HepG2 (cell line): ENCODE results near the gene F12. TPM values are rescaled to one million over a fixed set of nuclear protein-coding genes. Genes with fewer than 3 reads are reported as not detected.

Experiments used
- CBFB ChIP-seq: sonication (generic); formaldehyde crosslinking; IDR thresholded peaks from 2 replicates; pipeline ENCODE4 v1.4.0; 2020; ENCODE audit warnings: missing genetic modification reagents
- PPARG ChIP-seq: conservative IDR thresholded peaks from 2 replicates; pipeline ENCODE4 v1.6.1; 2016; ENCODE audit warnings: missing biosample characterization, missing genetic modification reagents
- ZFY ChIP-seq: sonication (generic); formaldehyde crosslinking; IDR thresholded peaks from 2 replicates; pipeline ENCODE4 v1.4.0; 2020; ENCODE audit warnings: missing genetic modification reagents
- ZNF234 ChIP-seq: sonication (generic); formaldehyde crosslinking; conservative IDR thresholded peaks from 2 replicates; pipeline ENCODE4 v1.5.1; 2020; ENCODE audit warnings: mild to moderate bottlenecking, missing genetic modification reagents
- polyA plus RNA-seq, 8 experiments: library from polyadenylated mRNA; depleted of rRNA in 3 of 8; stranded (reverse) in 7 of 8; unstranded in 1 of 8; fragments of >200 nt; fragmentation: Illumina TruSeq in 4 of 8; extraction: Trizol in 4 of 8; gene quantifications; 2 replicates each; pipeline versions ENCODE4 v1.2.1 to v1.2.3, GENCODE V29; 2011 to 2016; ENCODE audit warnings: low read depth in 4 of 8, missing spikeins in 1 of 8, mixed read lengths in 1 of 8; ENCODE audit not compliant: insufficient read depth in 1 of 8
- total RNA-seq, 5 experiments: library from RNA; depleted of rRNA; stranded (reverse); fragments of >200 nt; fragmentation: Illumina TruSeq; extraction: Trizol; gene quantifications; 2 replicates each; pipeline ENCODE4 v1.2.3, GENCODE V29; 2016; ENCODE audit warnings: low read depth in 1 of 5
- TF ChIP-seq, protein P1 (sequence below): sonication (generic); formaldehyde crosslinking; IDR thresholded peaks from 2 replicates; pipeline ENCODE4 v1.9.0; 2021; ENCODE audit warnings: missing genetic modification reagents, borderline replicate concordance
- TF ChIP-seq, protein P2 (sequence below), 2 experiments: sonication (generic) in 1 of 2; formaldehyde crosslinking in 1 of 2; IDR thresholded peaks; 2 replicates each; pipeline versions ENCODE4 v1.6.1 to v1.9.0; 2014 to 2022; ENCODE audit warnings: antibody characterized with exemption in 1 of 2, borderline replicate concordance in 1 of 2, inconsistent platforms in 1 of 2, low read depth in 1 of 2, missing genetic modification reagents in 1 of 2
- TF ChIP-seq, protein P3 (sequence below): sonication (generic); formaldehyde crosslinking; conservative IDR thresholded peaks from 2 replicates; pipeline ENCODE4 v1.4.0; 2020; ENCODE audit warnings: missing genetic modification reagents
- TF ChIP-seq, protein P4 (sequence below): IDR thresholded peaks from 2 replicates; pipeline ENCODE4 v1.6.1; 2016; ENCODE audit warnings: missing compliant biosample characterization, missing genetic modification reagents, borderline replicate concordance

Gene F12
- total and polyA plus RNA-seq, 2 of the 13 experiments (the other 11 are each of a cell fraction or from before 2014, with no cell fraction given): 2.5 to 3.0 TPM

DNA sequence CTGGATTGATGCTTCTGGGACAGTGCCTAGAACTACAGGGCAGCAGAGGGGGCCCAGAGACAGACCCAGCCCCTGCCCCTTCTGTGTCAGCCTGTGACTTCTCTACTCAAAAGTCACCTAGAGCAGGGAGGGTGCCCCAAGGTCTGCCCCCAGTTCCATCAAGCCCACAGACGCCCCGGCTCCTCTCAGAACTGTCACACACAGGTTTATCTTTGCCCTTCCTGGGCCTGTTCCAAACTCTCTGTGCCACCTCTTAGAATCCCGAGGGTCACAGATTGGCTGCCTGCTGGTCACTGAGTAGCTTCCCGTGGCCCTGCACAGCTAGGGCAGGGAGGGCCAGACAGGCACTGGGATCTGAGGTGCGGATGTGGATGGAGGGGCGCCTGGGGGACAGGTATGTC lies 49.9 kb downstream of the F12 start (continued):
- TF ChIP-seq, protein P1, sequence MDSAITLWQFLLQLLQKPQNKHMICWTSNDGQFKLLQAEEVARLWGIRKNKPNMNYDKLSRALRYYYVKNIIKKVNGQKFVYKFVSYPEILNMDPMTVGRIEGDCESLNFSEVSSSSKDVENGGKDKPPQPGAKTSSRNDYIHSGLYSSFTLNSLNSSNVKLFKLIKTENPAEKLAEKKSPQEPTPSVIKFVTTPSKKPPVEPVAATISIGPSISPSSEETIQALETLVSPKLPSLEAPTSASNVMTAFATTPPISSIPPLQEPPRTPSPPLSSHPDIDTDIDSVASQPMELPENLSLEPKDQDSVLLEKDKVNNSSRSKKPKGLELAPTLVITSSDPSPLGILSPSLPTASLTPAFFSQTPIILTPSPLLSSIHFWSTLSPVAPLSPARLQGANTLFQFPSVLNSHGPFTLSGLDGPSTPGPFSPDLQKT (CRISPR knock-in tag): no peak
- TF ChIP-seq CBFB (CRISPR knock-in tag) (no peak), ZNF234 (CRISPR knock-in tag) (no peak), PPARG (CRISPR knock-in tag) (no peak), ZFY (CRISPR knock-in tag) (no peak)
- TF ChIP-seq, protein P2, sequence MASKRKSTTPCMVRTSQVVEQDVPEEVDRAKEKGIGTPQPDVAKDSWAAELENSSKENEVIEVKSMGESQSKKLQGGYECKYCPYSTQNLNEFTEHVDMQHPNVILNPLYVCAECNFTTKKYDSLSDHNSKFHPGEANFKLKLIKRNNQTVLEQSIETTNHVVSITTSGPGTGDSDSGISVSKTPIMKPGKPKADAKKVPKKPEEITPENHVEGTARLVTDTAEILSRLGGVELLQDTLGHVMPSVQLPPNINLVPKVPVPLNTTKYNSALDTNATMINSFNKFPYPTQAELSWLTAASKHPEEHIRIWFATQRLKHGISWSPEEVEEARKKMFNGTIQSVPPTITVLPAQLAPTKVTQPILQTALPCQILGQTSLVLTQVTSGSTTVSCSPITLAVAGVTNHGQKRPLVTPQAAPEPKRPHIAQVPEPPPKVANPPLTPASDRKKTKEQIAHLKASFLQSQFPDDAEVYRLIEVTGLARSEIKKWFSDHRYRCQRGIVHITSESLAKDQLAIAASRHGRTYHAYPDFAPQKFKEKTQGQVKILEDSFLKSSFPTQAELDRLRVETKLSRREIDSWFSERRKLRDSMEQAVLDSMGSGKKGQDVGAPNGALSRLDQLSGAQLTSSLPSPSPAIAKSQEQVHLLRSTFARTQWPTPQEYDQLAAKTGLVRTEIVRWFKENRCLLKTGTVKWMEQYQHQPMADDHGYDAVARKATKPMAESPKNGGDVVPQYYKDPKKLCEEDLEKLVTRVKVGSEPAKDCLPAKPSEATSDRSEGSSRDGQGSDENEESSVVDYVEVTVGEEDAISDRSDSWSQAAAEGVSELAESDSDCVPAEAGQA (IDR thresholded peaks at IDR 0.05; ENCODE audit: low read depth): no peak
- TF ChIP-seq, protein P2 (CRISPR knock-in tag; IDR thresholded peaks at IDR 0.05; ENCODE audit: borderline replicate concordance): no peak
- TF ChIP-seq, protein P3, sequence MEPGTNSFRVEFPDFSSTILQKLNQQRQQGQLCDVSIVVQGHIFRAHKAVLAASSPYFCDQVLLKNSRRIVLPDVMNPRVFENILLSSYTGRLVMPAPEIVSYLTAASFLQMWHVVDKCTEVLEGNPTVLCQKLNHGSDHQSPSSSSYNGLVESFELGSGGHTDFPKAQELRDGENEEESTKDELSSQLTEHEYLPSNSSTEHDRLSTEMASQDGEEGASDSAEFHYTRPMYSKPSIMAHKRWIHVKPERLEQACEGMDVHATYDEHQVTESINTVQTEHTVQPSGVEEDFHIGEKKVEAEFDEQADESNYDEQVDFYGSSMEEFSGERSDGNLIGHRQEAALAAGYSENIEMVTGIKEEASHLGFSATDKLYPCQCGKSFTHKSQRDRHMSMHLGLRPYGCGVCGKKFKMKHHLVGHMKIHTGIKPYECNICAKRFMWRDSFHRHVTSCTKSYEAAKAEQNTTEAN (CRISPR knock-in tag): no peak
- TF ChIP-seq, protein P4, sequence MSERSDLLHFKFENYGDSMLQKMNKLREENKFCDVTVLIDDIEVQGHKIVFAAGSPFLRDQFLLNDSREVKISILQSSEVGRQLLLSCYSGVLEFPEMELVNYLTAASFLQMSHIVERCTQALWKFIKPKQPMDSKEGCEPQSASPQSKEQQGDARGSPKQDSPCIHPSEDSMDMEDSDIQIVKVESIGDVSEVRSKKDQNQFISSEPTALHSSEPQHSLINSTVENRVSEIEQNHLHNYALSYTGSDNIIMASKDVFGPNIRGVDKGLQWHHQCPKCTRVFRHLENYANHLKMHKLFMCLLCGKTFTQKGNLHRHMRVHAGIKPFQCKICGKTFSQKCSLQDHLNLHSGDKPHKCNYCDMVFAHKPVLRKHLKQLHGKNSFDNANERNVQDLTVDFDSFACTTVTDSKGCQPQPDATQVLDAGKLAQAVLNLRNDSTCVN (CRISPR knock-in tag): no peak
